ENCODE measurements around the gene AKT2. TPM values are rescaled to one million over a fixed set of nuclear protein-coding genes. Genes with fewer than 3 reads are reported as not detected.
A peak's percentile ranks its signal among the peaks of the same experiment; 100 is the strongest.

AKT2 gene
- polyA plus RNA-seq, 3 donors = 11.4 to 122 (median 16.3) TPM

DNA sequence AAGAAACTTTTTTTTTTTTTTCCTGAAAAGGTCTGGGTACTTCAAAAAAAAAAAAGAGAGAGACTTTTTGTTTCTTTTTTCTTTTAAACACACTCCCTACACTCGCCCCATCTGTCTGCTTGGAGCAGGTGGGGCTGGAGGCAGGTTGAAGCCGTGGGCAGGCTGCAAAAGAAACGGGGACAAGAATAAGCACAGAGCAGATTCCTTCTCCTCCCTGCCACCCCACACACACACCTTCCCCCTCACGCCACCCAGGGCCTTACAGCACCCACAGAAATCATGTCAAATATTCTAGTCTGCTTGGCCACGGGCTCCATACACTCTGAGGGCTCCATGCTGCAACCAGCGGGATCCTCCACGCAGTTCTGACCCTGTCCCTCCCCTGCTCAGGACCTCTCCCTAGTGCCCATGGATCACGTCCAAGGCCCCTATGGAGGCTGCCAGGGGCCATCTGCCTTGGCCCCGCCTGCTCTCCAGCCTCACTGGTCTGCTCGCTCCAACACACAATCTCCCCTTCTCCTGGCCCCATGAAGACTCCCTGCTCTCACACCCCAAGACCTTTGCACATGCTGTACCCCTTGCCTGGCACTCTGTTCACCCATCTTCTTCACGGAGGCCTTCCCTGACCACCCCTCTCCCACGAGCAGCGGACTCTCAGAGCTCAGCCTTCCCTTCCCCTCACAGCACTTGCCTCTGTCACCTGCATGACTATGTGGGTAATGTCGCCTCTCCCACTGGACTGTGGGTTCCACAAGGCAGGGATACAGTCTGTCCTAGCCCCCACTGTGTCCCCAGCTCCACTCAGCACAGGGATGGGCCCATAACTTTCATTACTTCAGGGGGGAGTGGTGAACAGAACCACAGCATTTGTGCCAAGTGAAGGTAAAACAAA lies 11.4 kb downstream of the AKT2 start:
- peaks cover 0 to 31% of the 10 kb centered on the region in 2 donors for H3K36me3 ChIP-seq (replicated peaks in 1 of 2; ENCODE audit: control insufficient read depth in 1 of 2, insufficient read depth in 2 of 2, low read length in 2 of 2)
- H3K27me3 ChIP-seq (ENCODE audit: control insufficient read depth in 2 of 2, insufficient read depth in 2 of 2, low read length in 2 of 2) = no peaks in the 10 kb centered on the region
- no peak overlapping the region for H3K27ac ChIP-seq (ENCODE audit: low read depth in 1 of 2, low read length in 2 of 2)
- peak overlapping the region in 1 of 7 donors; percentile 27 for H3K27ac Mint-ChIP-seq
- no peak overlapping the region for H3K4me3 Mint-ChIP-seq
- no peak overlapping the region for H2AFZ ChIP-seq (ENCODE audit: insufficient read depth, low read depth, low read length, poor library complexity, severe bottlenecking)
- no peak for TF ChIP-seq CTCF (IDR thresholded peaks at IDR 0.05)
- no peak overlapping the region for H3K9ac ChIP-seq (ENCODE audit: insufficient read depth, low read length, poor library complexity, severe bottlenecking)
- peaks cover 31% of the 10 kb centered on the region for H3K4me1 Mint-ChIP-seq
- H3K27me3 Mint-ChIP-seq (ENCODE audit: low read depth in 3 of 3) = no peaks in the 10 kb centered on the region
- peaks cover 96% of the 10 kb centered on the region for H4K20me1 ChIP-seq (ENCODE audit: insufficient read depth, low read length)
- peaks cover 9 to 15% of the 10 kb centered on the region in 2 donors for H3K4me1 ChIP-seq (ENCODE audit: control insufficient read depth in 1 of 2, insufficient read depth in 2 of 2, low read length in 2 of 2)
- no peak overlapping the region for H3K4me3 ChIP-seq (replicated peaks in 1 of 3; ENCODE audit: low read depth in 2 of 3, low read length in 3 of 3)
- H3K9me3 ChIP-seq (replicated peaks in 1 of 2; ENCODE audit: control insufficient read depth in 1 of 2, insufficient read depth in 1 of 2, low read length in 2 of 2) = no peaks in the 10 kb centered on the region
- H3K36me3 Mint-ChIP-seq = peaks cover 29 to 33% of the 10 kb centered on the region in 2 donors
- WGBS (ENCODE audit: insufficient coverage) = 89% methylated on average over 10 of the region's 14 CpGs
- H3K4me2 ChIP-seq (replicated peaks; ENCODE audit: extremely low read depth, low read length, poor library complexity, severe bottlenecking) = no peak overlapping the region
- no peak for DNase-seq
- intact Hi-C loops (cut with micrococcal nuclease) = no loop called here
- peaks cover 94% of the 10 kb centered on the region for H3K79me2 ChIP-seq (ENCODE audit: insufficient read depth, low read length)
- no peaks in the 10 kb centered on the region for H3K9me3 Mint-ChIP-seq

- Mint-ChIP-seq H3K27me3 (ENCODE audit: low read depth in 3 of 3) (peaks cover 0 to 2% (median 0%) of the 10 kb centered on the region in 3 donors), H3K4me1 (peaks cover 27% of the 10 kb centered on the region), H3K36me3 (peaks cover 29 to 43% of the 10 kb centered on the region in 2 donors), H3K27ac (peak overlapping the region in 1 of 7 donors; percentile 64), H3K4me3 (no peak overlapping the region), H3K9me3 (no peaks in the 10 kb centered on the region)
- Histone ChIP-seq H3K4me1 (ENCODE audit: control insufficient read depth in 1 of 2, insufficient read depth in 2 of 2, low read length in 2 of 2) (peaks cover 9 to 15% of the 10 kb centered on the region in 2 donors), H4K20me1 (ENCODE audit: insufficient read depth, low read length) (peaks cover 94% of the 10 kb centered on the region), H3K27ac (ENCODE audit: low read depth in 1 of 2, low read length in 2 of 2) (no peak overlapping the region), H3K9ac (ENCODE audit: insufficient read depth, low read length, poor library complexity, severe bottlenecking) (no peak overlapping the region), H2AFZ (ENCODE audit: insufficient read depth, low read depth, low read length, poor library complexity, severe bottlenecking) (no peak overlapping the region), H3K27me3 (ENCODE audit: control insufficient read depth in 2 of 2, insufficient read depth in 2 of 2, low read length in 2 of 2) (no peaks in the 10 kb centered on the region), H3K4me2 (replicated peaks; ENCODE audit: extremely low read depth, low read length, poor library complexity, severe bottlenecking) (no peak overlapping the region), H3K9me3 (replicated peaks in 1 of 2; ENCODE audit: control insufficient read depth in 1 of 2, insufficient read depth in 1 of 2, low read length in 2 of 2) (no peaks in the 10 kb centered on the region), H3K36me3 (replicated peaks in 1 of 2; ENCODE audit: control insufficient read depth in 1 of 2, insufficient read depth in 2 of 2, low read length in 2 of 2) (peaks cover 5 to 45% of the 10 kb centered on the region in 2 donors), H3K79me2 (ENCODE audit: insufficient read depth, low read length) (peaks cover 93% of the 10 kb centered on the region), H3K4me3 (replicated peaks in 1 of 3; ENCODE audit: low read depth in 2 of 3, low read length in 3 of 3) (no peak overlapping the region)
- 98% methylated on average over 13 of the region's 14 CpGs for WGBS (ENCODE audit: insufficient coverage)
- no peak for DNase-seq
- no peak for TF ChIP-seq CTCF (IDR thresholded peaks at IDR 0.05)
- intact Hi-C loops (cut with micrococcal nuclease) = no loop called here
These were observed 12.9 kb downstream of the AKT2 start for GRCh38 chr19:40272261-40272660.
